Nephron (organoid): ENCODE results near the gene TUBGCP3.
A peak's percentile ranks its signal among the peaks of the same experiment; 100 is the strongest.

Source experiments
- H3K27ac Mint-ChIP-seq, 3 experiments: 2 replicates each; pipeline ENCODE4 v1.8.0; 2020; ENCODE audit warnings: mixed read lengths in 3 of 3, mild to moderate bottlenecking in 2 of 3, moderate library complexity in 1 of 3
- H3K27me3 Mint-ChIP-seq: 2 replicates; pipeline ENCODE4 v1.8.0; 2021; ENCODE audit warnings: low read depth, mild to moderate bottlenecking, moderate library complexity, mixed read lengths
- H3K36me3 Mint-ChIP-seq: 2 replicates; pipeline ENCODE4 v1.8.0; 2020; ENCODE audit warnings: low read depth, mixed read lengths
- H3K4me1 Mint-ChIP-seq: 2 replicates; pipeline ENCODE4 v1.8.0; 2020; ENCODE audit warnings: mixed read lengths
- H3K4me3 Mint-ChIP-seq, 3 experiments: 2 replicates each; pipeline ENCODE4 v1.8.0; 2020; ENCODE audit warnings: mild to moderate bottlenecking in 3 of 3, mixed read lengths in 3 of 3, moderate library complexity in 2 of 3
- H3K9me3 Mint-ChIP-seq: 2 replicates; pipeline ENCODE4 v1.8.0; 2020; ENCODE audit warnings: mixed read lengths
- CTCF ChIP-seq, 3 experiments: fragments of 200-600 bp; sonication (generic); IDR thresholded peaks; one replicate each; pipeline ENCODE4 v1.5.0; 2021; ENCODE audit warnings: antibody characterized with exemption in 3 of 3; ENCODE audit not compliant: unreplicated experiment in 3 of 3

The TUBGCP3 gene

GRCh38 chr13:112574416-112574815, 13.5 kb downstream of the TUBGCP3 start:
- Mint-ChIP-seq H3K9me3 (peaks cover 20% of the 10 kb centered on the region), H3K4me3 (no peak overlapping the region), H3K27me3 (no peaks in the 10 kb centered on the region), H3K36me3 (peaks cover 37% of the 10 kb centered on the region), H3K4me1 (peaks cover 36% of the 10 kb centered on the region), H3K27ac (peak overlapping the region in 2 of 3 experiments; percentile 79 to 88)
- TF ChIP-seq CTCF (IDR thresholded peaks at IDR 0.05; ENCODE audit: unreplicated experiment in 3 of 3), result no peak

GRCh38 chr13:112573710-112574109, 14.2 kb downstream of the TUBGCP3 start:
- peak overlapping the region; percentile 71 to 99 (median 95) for H3K27ac Mint-ChIP-seq
- H3K9me3 Mint-ChIP-seq, result peaks cover 17% of the 10 kb centered on the region
- peaks cover 39% of the 10 kb centered on the region for H3K36me3 Mint-ChIP-seq
- no peaks in the 10 kb centered on the region for H3K27me3 Mint-ChIP-seq
- peaks cover 40% of the 10 kb centered on the region for H3K4me1 Mint-ChIP-seq
- TF ChIP-seq CTCF (IDR thresholded peaks at IDR 0.05; ENCODE audit: unreplicated experiment in 3 of 3), result no peak
- H3K4me3 Mint-ChIP-seq, result no peak overlapping the region

DNA sequence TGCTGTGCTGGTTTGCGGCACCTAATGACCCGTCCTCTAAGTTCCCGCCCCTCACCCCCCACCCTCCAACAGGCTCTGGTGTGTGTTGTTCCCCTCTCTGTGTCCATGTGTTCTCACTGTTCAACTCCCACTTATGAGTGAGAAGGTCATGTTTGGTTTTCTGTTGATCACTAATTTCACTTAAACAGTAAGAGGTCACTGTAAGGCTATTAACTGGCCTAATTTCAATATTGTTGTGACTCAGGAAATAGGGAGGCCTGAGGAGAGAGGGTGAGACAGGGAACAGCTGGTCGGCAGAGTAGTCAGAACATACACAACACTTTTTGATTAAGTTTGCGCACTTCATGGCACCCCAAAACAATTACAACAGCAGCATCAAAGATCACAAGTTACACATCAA, 15.6 kb downstream of the TUBGCP3 start:
- no peaks in the 10 kb centered on the region for H3K27me3 Mint-ChIP-seq
- H3K4me1 Mint-ChIP-seq, result peaks cover 40% of the 10 kb centered on the region
- TF ChIP-seq CTCF (IDR thresholded peaks at IDR 0.05; ENCODE audit: unreplicated experiment in 3 of 3), result no peak
- peak overlapping the region in 2 of 3 experiments; percentile 40 to 48 for H3K4me3 Mint-ChIP-seq
- peaks cover 37% of the 10 kb centered on the region for H3K36me3 Mint-ChIP-seq
- peaks cover 14% of the 10 kb centered on the region for H3K9me3 Mint-ChIP-seq
- H3K27ac Mint-ChIP-seq, result peak overlapping the region; percentile 71 to 99 (median 95)

GRCh38 chr13:112569821-112570220, 18.1 kb downstream of the TUBGCP3 start:
- peaks cover 33% of the 10 kb centered on the region for H3K4me1 Mint-ChIP-seq
- H3K9me3 Mint-ChIP-seq, result no peaks in the 10 kb centered on the region
- H3K4me3 Mint-ChIP-seq, result peak overlapping the region in 1 of 3 experiments; percentile 42
- TF ChIP-seq CTCF (IDR thresholded peaks at IDR 0.05; ENCODE audit: unreplicated experiment in 3 of 3), result no peak
- peak overlapping the region; percentile 6 to 92 (median 83) for H3K27ac Mint-ChIP-seq
- peaks cover 34% of the 10 kb centered on the region for H3K36me3 Mint-ChIP-seq
- H3K27me3 Mint-ChIP-seq, result no peaks in the 10 kb centered on the region

- no peak for TF ChIP-seq CTCF (IDR thresholded peaks at IDR 0.05; ENCODE audit: unreplicated experiment in 3 of 3)
- Mint-ChIP-seq H3K4me3 (no peak overlapping the region), H3K9me3 (no peaks in the 10 kb centered on the region), H3K4me1 (peaks cover 15% of the 10 kb centered on the region), H3K36me3 (peaks cover 56% of the 10 kb centered on the region), H3K27ac (peak overlapping the region; percentile 42 to 88 (median 53)), H3K27me3 (no peaks in the 10 kb centered on the region)
Observed at GRCh38 chr13:112567161-112567862, 20.6 kb downstream of the TUBGCP3 start.
